Endodermal cell (in vitro differentiated cells): ENCODE measurements around the gene LOXHD1. TPM values are rescaled to one million over a fixed set of nuclear protein-coding genes. Genes with fewer than 3 reads are reported as not detected.

Source experiments
- DNase-seq: peaks from one replicate; pipeline ENCODE4 v3.0.0-alpha.2; 2017
- H3K27ac ChIP-seq: 2 replicates; pipeline ENCODE4 v1.5.1; 2013; ENCODE audit warnings: mild to moderate bottlenecking, low read depth, low read length, moderate library complexity
- H3K27me3 ChIP-seq: 2 replicates; pipeline ENCODE4 v1.6.1; 2013; ENCODE audit warnings: mild to moderate bottlenecking, low read length, moderate library complexity; ENCODE audit not compliant: insufficient read depth, control insufficient read depth, poor library complexity, severe bottlenecking
- H3K36me3 ChIP-seq: 2 replicates; pipeline ENCODE4 v1.7.0; 2013; ENCODE audit warnings: mild to moderate bottlenecking, low read length, moderate library complexity; ENCODE audit not compliant: control insufficient read depth, insufficient read depth
- H3K4me1 ChIP-seq: one replicate; pipeline ENCODE4 v1.7.0; 2013; ENCODE audit warnings: low read length; ENCODE audit not compliant: control insufficient read depth, insufficient read depth
- H3K4me3 ChIP-seq: 2 replicates; pipeline ENCODE4 v1.5.1; 2013; ENCODE audit warnings: mild to moderate bottlenecking, low read length, moderate library complexity
- H3K9ac ChIP-seq: 2 replicates; pipeline ENCODE4 v1.6.1; 2013; ENCODE audit warnings: mild to moderate bottlenecking, low read length, moderate library complexity; ENCODE audit not compliant: poor library complexity, severe bottlenecking; ENCODE audit errors: extremely low read depth
- H3K9me3 ChIP-seq: 2 replicates; pipeline ENCODE4 v1.6.1; 2013; ENCODE audit warnings: mild to moderate bottlenecking, low read length, moderate library complexity; ENCODE audit not compliant: control insufficient read depth
- H3K27ac Mint-ChIP-seq: 2 replicates; pipeline ENCODE4 v1.8.0; 2020; ENCODE audit warnings: mixed read lengths
- H3K27me3 Mint-ChIP-seq: 2 replicates; pipeline ENCODE4 v1.8.0; 2021; ENCODE audit warnings: mild to moderate bottlenecking, mixed read lengths; ENCODE audit not compliant: insufficient read depth
- H3K36me3 Mint-ChIP-seq: 2 replicates; pipeline ENCODE4 v1.8.0; 2020; ENCODE audit warnings: low read depth, mixed read lengths
- H3K4me1 Mint-ChIP-seq: 2 replicates; pipeline ENCODE4 v1.8.0; 2020; ENCODE audit warnings: mixed read lengths
- H3K4me3 Mint-ChIP-seq: 2 replicates; pipeline ENCODE4 v1.8.0; 2020; ENCODE audit warnings: mild to moderate bottlenecking, moderate library complexity, mixed read lengths
- H3K9me3 Mint-ChIP-seq: 2 replicates; pipeline ENCODE4 v1.8.0; 2020; ENCODE audit warnings: mild to moderate bottlenecking, mixed read lengths
- CTCF ChIP-seq: fragments of 200-600 bp; sonication (generic); conservative IDR thresholded peaks from 2 replicates; pipeline ENCODE4 v1.5.0; 2021; ENCODE audit warnings: antibody characterized with exemption, mild to moderate bottlenecking
- WGBS, 2 experiments: methylation state at CpG; one replicate each; pipeline versions ENCODE4 v1.1.5 to v1.1.7; 2013; ENCODE audit warnings: missing lambda C conversion rate in 2 of 2, mixed read lengths in 1 of 2; ENCODE audit not compliant: insufficient coverage in 1 of 2, insufficient read length in 1 of 2; 5-methylcytosine and 5-hydroxymethylcytosine counted together
- total RNA-seq, 2 donors: library from RNA; stranded (reverse); fragmentation: NEBNext Ultra II Directional in 1 of 2; extraction: Animal tissue kit (Norgen Biotek cat#: 25700) in 1 of 2; gene quantifications; 2 replicates in 1 of 2; 3 replicates in 1 of 2; pipeline ENCODE4 v1.2.1, GENCODE V29; 2021

LOXHD1 gene
- total RNA-seq, 2 donors from 2014 or later = 2.1 TPM; not detected in 1

DNA sequence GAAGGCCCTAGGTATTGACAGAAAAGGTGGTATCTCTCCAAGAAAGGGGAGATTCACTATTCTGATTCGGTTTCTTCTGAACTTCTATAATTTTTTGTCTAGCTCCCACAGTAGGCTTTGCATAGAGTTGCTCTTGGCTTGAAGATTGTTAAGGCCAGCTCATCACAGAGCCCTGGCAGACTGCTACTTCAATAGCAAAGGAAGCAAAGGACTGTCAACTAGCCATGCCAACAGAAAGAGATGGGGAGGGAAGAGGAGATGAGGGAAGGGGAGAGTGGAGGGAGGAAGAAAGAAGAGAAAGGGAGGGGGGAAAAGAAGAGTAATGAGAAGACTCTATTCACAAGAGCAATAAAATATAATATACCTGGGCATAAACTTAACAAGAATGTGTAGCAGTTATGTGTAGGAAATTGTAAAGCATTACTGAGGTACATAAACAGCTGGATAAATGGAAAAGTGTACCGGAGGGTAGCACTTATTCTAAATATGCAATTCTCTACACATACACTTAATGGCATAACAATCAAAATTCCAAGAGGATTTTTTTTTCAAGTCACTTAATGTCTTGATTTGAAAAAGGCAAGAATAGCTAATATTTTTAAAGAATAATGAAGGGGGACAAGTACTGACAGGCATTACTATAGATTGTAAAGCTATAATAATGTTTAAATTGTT lies 102.5 kb downstream of the LOXHD1 start:
- Histone ChIP-seq H3K4me1 (no peaks in the 10 kb centered on the region), H3K4me3 (no peak overlapping the region), H3K36me3 (no peaks in the 10 kb centered on the region), H3K27me3 (no peaks in the 10 kb centered on the region), H3K9ac (no peak overlapping the region), H3K27ac (no peak overlapping the region), H3K9me3 (no peaks in the 10 kb centered on the region)
- DNase-seq = no peak
- peaks cover 2% of the 10 kb centered on the region for H3K4me1 Mint-ChIP-seq
- TF ChIP-seq CTCF = no peak
- H3K27me3 Mint-ChIP-seq = no peaks in the 10 kb centered on the region
- H3K36me3 Mint-ChIP-seq = no peaks in the 10 kb centered on the region
- no peak overlapping the region for H3K27ac Mint-ChIP-seq
- no peak overlapping the region for H3K4me3 Mint-ChIP-seq
- WGBS, 2 experiments = 88% methylated on average over 1 to 2 of the region's 2 CpGs
- H3K9me3 Mint-ChIP-seq = no peaks in the 10 kb centered on the region

- no peak for TF ChIP-seq CTCF
- H3K9ac ChIP-seq = no peak overlapping the region
- peaks cover 4% of the 10 kb centered on the region for H3K9me3 Mint-ChIP-seq
- H3K27ac Mint-ChIP-seq = no peak overlapping the region
- no peaks in the 10 kb centered on the region for H3K27me3 Mint-ChIP-seq
- no peak overlapping the region for H3K4me3 Mint-ChIP-seq
- H3K9me3 ChIP-seq = no peaks in the 10 kb centered on the region
- WGBS, 2 experiments = 100% methylated on average over 2 of the region's 2 CpGs; no CpG with 5 or more reads in 1 of the 2 experiments
- no peaks in the 10 kb centered on the region for H3K27me3 ChIP-seq
- no peak for DNase-seq
- no peaks in the 10 kb centered on the region for H3K4me1 Mint-ChIP-seq
- no peaks in the 10 kb centered on the region for H3K4me1 ChIP-seq
- H3K4me3 ChIP-seq = no peak overlapping the region
- H3K27ac ChIP-seq = no peak overlapping the region
- H3K36me3 Mint-ChIP-seq = no peaks in the 10 kb centered on the region
- no peaks in the 10 kb centered on the region for H3K36me3 ChIP-seq
Observed at GRCh38 chr18:46550609-46551008, 106.4 kb downstream of the LOXHD1 start.

GRCh38 chr18:46547520-46547919 lies 109.5 kb downstream of the LOXHD1 start:
- Histone ChIP-seq H3K36me3 (no peaks in the 10 kb centered on the region), H3K9ac (no peak overlapping the region), H3K27me3 (no peaks in the 10 kb centered on the region), H3K4me1 (no peaks in the 10 kb centered on the region), H3K9me3 (no peaks in the 10 kb centered on the region), H3K4me3 (no peak overlapping the region), H3K27ac (no peak overlapping the region)
- Mint-ChIP-seq H3K4me3 (no peak overlapping the region), H3K36me3 (peaks cover 1% of the 10 kb centered on the region), H3K27me3 (no peaks in the 10 kb centered on the region), H3K9me3 (peaks cover 4% of the 10 kb centered on the region), H3K4me1 (no peaks in the 10 kb centered on the region), H3K27ac (no peak overlapping the region)
- whole genome bisulfite sequencing, 2 experiments = no CpG with 5 or more reads among the region's 1 CpG
- no peak for TF ChIP-seq CTCF
- no peak for DNase-seq
